DOHH2 (cell line): ENCODE data around the gene SS18L1.

ENCODE experiments used
- H3F3A ChIP-seq: fragments of 200-600 bp; sonication (generic), shearing (Covaris generic); 2 replicates; pipeline ENCODE4 v1.6.0; 2016; ENCODE audit warnings: antibody characterized with exemption, mild to moderate bottlenecking; ENCODE audit not compliant: control insufficient read depth, insufficient read depth
- H3K27ac ChIP-seq: fragments of 200-600 bp; sonication (generic); 2 replicates; pipeline ENCODE4 v1.5.1; 2014; ENCODE audit warnings: low read depth, mild to moderate bottlenecking, low read length, moderate library complexity
- H3K27me3 ChIP-seq: fragments of 200-600 bp; sonication (generic); 2 replicates; pipeline ENCODE4 v1.6.1; 2014; ENCODE audit warnings: mild to moderate bottlenecking, low read length, mixed read lengths; ENCODE audit not compliant: control insufficient read depth
- H3K36me3 ChIP-seq: fragments of 200-600 bp; sonication (generic); 2 replicates; pipeline ENCODE4 v1.6.1; 2014; ENCODE audit warnings: mild to moderate bottlenecking, low read length, moderate library complexity, mixed read lengths; ENCODE audit not compliant: control insufficient read depth
- H3K4me1 ChIP-seq: fragments of 200-600 bp; sonication (generic); 2 replicates; pipeline ENCODE4 v1.6.1; 2014; ENCODE audit warnings: mild to moderate bottlenecking, low read length, mixed read lengths; ENCODE audit not compliant: control insufficient read depth
- H3K4me2 ChIP-seq: fragments of 200-600 bp; sonication (generic); 2 replicates; pipeline ENCODE4 v1.6.0; 2014; ENCODE audit warnings: mild to moderate bottlenecking, low read length, moderate library complexity
- H3K4me3 ChIP-seq: fragments of 200-600 bp; sonication (generic); 2 replicates; pipeline ENCODE4 v1.5.1; 2014; ENCODE audit warnings: mild to moderate bottlenecking, low read length, mixed read lengths
- H3K79me2 ChIP-seq: fragments of 200-600 bp; sonication (generic); 2 replicates; pipeline ENCODE4 v1.6.1; 2014; ENCODE audit warnings: mild to moderate bottlenecking, low read length, mixed read lengths; ENCODE audit not compliant: control insufficient read depth
- H3K9me2 ChIP-seq: fragments of 200-600 bp; sonication (generic); replicated peaks from 2 replicates; pipeline ENCODE4 v1.6.1; 2014; ENCODE audit warnings: mild to moderate bottlenecking, low read length, mixed read lengths; ENCODE audit not compliant: control insufficient read depth
- H3K9me3 ChIP-seq: fragments of 200-600 bp; sonication (generic); 2 replicates; pipeline ENCODE4 v1.6.1; 2014; ENCODE audit warnings: antibody characterized with exemption, low read length, mixed read lengths; ENCODE audit not compliant: control insufficient read depth, insufficient read depth
- H4K20me1 ChIP-seq: fragments of 200-600 bp; sonication (generic); 2 replicates; pipeline ENCODE4 v1.6.0; 2014; ENCODE audit warnings: low read depth, mild to moderate bottlenecking, antibody characterized with exemption, low read length, moderate library complexity; ENCODE audit not compliant: control insufficient read depth, insufficient read depth
- EZH2phosphoT487 ChIP-seq: fragments of 200-600 bp; sonication (generic); IDR thresholded peaks from 2 replicates; pipeline ENCODE4 v1.6.1; 2017; ENCODE audit warnings: borderline replicate concordance, mild to moderate bottlenecking, antibody characterized with exemption, low read length, moderate library complexity, mixed read lengths
- TF ChIP-seq, protein P1 (sequence below): fragments of 200-600 bp; sonication (generic); IDR thresholded peaks from one replicate; pipeline ENCODE4 v1.5.1; 2014; ENCODE audit warnings: antibody characterized with exemption, mild to moderate bottlenecking, low read depth, low read length; ENCODE audit not compliant: poor library complexity, severe bottlenecking

Gene SS18L1

DNA sequence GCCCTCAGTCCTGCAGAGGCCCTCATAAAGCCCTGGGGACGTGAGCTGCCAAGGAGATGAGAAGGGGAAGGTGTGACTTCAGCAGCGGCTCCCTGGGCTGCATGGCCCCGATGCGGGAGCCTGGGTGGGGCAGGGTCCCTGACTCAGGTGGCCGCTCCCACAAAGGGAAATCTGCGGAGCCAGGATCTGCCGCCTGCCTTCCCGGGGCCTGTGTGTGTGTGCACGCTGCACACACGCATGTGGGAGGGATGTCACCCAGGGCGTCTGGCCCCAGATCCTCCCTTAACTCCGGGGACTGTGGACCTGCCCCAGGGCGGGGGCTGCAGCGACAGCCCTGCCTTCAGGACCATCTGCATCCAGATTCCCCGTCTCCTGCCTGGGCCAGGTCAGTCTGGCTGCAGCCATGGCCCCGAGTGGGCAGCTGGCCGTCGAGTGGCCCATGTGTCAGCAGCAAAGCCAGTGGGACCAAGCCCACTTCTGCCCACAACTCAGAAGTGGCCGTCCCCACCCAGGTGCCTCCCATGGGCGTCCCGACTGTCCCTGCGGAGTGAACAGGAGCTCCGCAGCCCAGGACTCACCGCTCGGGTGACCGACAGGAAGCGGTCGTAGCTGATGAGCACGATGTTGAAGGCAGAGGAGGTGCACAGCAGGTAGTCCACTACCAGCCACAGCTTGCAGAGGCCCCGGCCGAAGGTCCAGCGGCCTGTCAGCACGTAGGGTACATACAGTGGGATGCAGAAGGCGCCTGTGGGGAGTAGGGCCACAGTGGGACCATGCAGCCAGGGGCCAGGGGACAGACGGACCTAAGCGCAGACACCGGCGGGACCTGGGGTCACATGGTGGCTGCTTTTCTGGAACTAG, 74.6 kb downstream of the SS18L1 start:
- peaks cover 13% of the 10 kb centered on the region; the same call in 1 of the 2 replicates for H4K20me1 ChIP-seq
- H3K9me2 ChIP-seq: no peaks in the 10 kb centered on the region
- no peak overlapping the region for H3K27ac ChIP-seq
- H3K4me2 ChIP-seq: peak overlapping the region; percentile 17
- no peaks in the 10 kb centered on the region for H3K36me3 ChIP-seq
- H3F3A ChIP-seq: no peaks in the 10 kb centered on the region
- H3K4me1 ChIP-seq: peaks cover 54% of the 10 kb centered on the region
- H3K9me3 ChIP-seq: no peaks in the 10 kb centered on the region
- H3K4me3 ChIP-seq: no peak overlapping the region; the same call in 1 of the 2 replicates
- H3K79me2 ChIP-seq: no peaks in the 10 kb centered on the region
- TF ChIP-seq, protein P1, sequence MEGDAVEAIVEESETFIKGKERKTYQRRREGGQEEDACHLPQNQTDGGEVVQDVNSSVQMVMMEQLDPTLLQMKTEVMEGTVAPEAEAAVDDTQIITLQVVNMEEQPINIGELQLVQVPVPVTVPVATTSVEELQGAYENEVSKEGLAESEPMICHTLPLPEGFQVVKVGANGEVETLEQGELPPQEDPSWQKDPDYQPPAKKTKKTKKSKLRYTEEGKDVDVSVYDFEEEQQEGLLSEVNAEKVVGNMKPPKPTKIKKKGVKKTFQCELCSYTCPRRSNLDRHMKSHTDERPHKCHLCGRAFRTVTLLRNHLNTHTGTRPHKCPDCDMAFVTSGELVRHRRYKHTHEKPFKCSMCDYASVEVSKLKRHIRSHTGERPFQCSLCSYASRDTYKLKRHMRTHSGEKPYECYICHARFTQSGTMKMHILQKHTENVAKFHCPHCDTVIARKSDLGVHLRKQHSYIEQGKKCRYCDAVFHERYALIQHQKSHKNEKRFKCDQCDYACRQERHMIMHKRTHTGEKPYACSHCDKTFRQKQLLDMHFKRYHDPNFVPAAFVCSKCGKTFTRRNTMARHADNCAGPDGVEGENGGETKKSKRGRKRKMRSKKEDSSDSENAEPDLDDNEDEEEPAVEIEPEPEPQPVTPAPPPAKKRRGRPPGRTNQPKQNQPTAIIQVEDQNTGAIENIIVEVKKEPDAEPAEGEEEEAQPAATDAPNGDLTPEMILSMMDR: no peak
- no peak for TF ChIP-seq EZH2phosphoT487
- peaks cover 45% of the 10 kb centered on the region for H3K27me3 ChIP-seq

DNA sequence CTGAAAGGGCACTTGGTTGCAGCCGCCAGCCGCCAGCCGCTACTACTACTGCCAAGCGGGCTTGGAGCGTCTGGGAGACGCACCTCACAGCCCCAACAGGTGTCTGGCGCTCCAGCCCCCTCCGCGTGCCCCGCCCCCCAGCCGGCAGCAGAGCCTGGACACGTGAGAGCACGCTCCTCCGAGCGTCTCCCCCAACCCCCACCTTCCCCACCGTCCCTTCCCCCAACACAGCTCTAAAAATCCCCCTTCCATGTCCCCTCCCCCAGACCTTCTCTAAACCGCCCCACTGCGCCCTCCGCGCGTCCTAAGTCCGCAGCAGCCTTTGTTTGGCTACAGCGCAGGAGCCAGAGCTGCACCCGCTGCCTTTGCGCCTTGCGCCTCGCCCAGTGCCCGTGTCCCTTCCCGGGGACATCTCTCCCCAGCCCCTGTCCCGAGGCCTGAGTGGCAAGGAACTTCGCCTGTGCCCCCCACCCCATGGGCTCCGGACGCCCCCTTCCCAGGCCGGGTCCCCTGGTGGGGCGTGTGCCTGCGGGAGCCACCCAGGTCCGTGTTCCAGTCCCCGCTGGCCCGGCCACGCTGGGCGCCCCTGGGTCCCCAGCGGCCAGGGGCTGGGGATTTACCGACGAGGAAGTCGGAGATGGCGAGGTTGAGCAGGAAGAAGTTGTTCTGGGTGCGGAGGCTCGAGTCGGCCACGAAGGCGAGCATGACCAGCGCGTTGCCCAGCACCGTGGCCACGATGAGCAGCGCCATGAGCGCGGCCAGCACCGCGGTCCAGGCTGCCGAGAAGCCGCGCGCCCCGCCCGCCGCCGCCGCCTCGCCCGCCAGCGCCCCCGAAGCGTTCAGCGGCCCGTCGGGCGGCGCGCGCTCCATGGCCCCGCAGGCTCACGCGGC, 75.8 kb downstream of the SS18L1 start:
- Histone ChIP-seq H3F3A (no peaks in the 10 kb centered on the region), H3K9me3 (no peaks in the 10 kb centered on the region), H4K20me1 (peaks cover 13% of the 10 kb centered on the region; the same call in 1 of the 2 replicates), H3K36me3 (no peaks in the 10 kb centered on the region), H3K4me2 (peak overlapping the region; percentile 47; the same call in 1 of the 2 replicates), H3K4me3 (peak overlapping the region; percentile 21; the same call in 1 of the 2 replicates), H3K27me3 (peaks cover 42% of the 10 kb centered on the region), H3K9me2 (no peaks in the 10 kb centered on the region), H3K4me1 (peaks cover 51% of the 10 kb centered on the region), H3K27ac (no peak overlapping the region), H3K79me2 (no peaks in the 10 kb centered on the region)
- TF ChIP-seq EZH2phosphoT487: no peak
- TF ChIP-seq, protein P1: no peak

- H3K27me3 ChIP-seq: peaks cover 39% of the 10 kb centered on the region
- H3F3A ChIP-seq: no peaks in the 10 kb centered on the region
- H3K4me2 ChIP-seq: peak within 1 kb of the TSS; percentile 47; the same call in 1 of the 2 replicates
- no peak within 1 kb of the TSS for H3K27ac ChIP-seq
- H3K4me3 ChIP-seq: peak within 1 kb of the TSS; percentile 21; the same call in 1 of the 2 replicates
- peaks cover 48% of the 10 kb centered on the region for H3K4me1 ChIP-seq
- H4K20me1 ChIP-seq: peaks cover 13% of the 10 kb centered on the region; the same call in 1 of the 2 replicates
- no peaks in the 10 kb centered on the region for H3K9me2 ChIP-seq
- no peaks in the 10 kb centered on the region for H3K36me3 ChIP-seq
- no peaks in the 10 kb centered on the region for H3K79me2 ChIP-seq
- H3K9me3 ChIP-seq: no peaks in the 10 kb centered on the region
- TF ChIP-seq, protein P1: no peak
- TF ChIP-seq EZH2phosphoT487: no peak
Observed at GRCh38 chr20:62219992-62220665, 76.6 kb downstream of the SS18L1 start, which contains the start of gene HRH3. HRH3 (minus strand) TSS chr20:62220278; CDS start chr20:62219970, 308 bp downstream.
